NCI-H187 treated with DMSO at 0.1 percent for 48 hours (cell line): Measurements from ENCODE around the gene NR1H4.
"Not testable (repeated sequence)": the region's sequence is repeated elsewhere in the genome, so short reads cannot be mapped to it uniquely, and the experiment has no call there.

Source experiments
- DNase-seq: peaks from one replicate; lab custom pipeline; 2025; lab: John Stamatoyannopoulos, UW

NR1H4 gene

GRCh38 chr12:100515968-100516367, 42.3 kb downstream of the NR1H4 start:
- DNase-seq = no peak

- no peak for DNase-seq
Observed at GRCh38 chr12:100518376-100518775, 44.7 kb downstream of the NR1H4 start.

GRCh38 chr12:100520048-100520769, 46.5 kb downstream of the NR1H4 start:
- DNase-seq = no peak

- no peak for DNase-seq
Observed at GRCh38 chr12:100521958-100522357, 48.3 kb downstream of the NR1H4 start.

- no peak for DNase-seq
Observed at GRCh38 chr12:100528034-100528433, 54.4 kb downstream of the NR1H4 start.

- no peak for DNase-seq
Observed at GRCh38 chr12:100528471-100529127, 54.9 kb downstream of the NR1H4 start.

GRCh38 chr12:100529756-100530350, 56.2 kb downstream of the NR1H4 start:
- DNase-seq = no peak

- DNase-seq = no peak
Observed at GRCh38 chr12:100533376-100533775, 59.7 kb downstream of the NR1H4 start.

- no peak for DNase-seq
Observed at GRCh38 chr12:100534625-100535227, 61.1 kb downstream of the NR1H4 start.

- no peak for DNase-seq
Observed at GRCh38 chr12:100539202-100539601, 65.5 kb downstream of the NR1H4 start.

GRCh38 chr12:100544165-100544564, 70.5 kb downstream of the NR1H4 start:
- no peak for DNase-seq

GRCh38 chr12:100545092-100545491, 71.4 kb downstream of the NR1H4 start:
- no peak for DNase-seq

- DNase-seq = no peak
Observed at GRCh38 chr12:100553936-100554335, 80.3 kb downstream of the NR1H4 start.

GRCh38 chr12:100554608-100555077, 81.0 kb downstream of the NR1H4 start:
- DNase-seq = peak; percentile 35

GRCh38 chr12:100555722-100556121, 82.1 kb downstream of the NR1H4 start:
- DNase-seq = no peak

GRCh38 chr12:100557357-100557756, 83.7 kb downstream of the NR1H4 start:
- DNase-seq = no peak

- DNase-seq = not testable (repeated sequence)
Observed at GRCh38 chr12:100559261-100559660, 85.6 kb downstream of the NR1H4 start.

GRCh38 chr12:100564090-100564489, 90.4 kb downstream of the NR1H4 start:
- no peak for DNase-seq

GRCh38 chr12:100564905-100565467, 91.3 kb downstream of the NR1H4 start:
- no peak for DNase-seq

GRCh38 chr12:100565987-100566545, 92.4 kb downstream of the NR1H4 start:
- DNase-seq = no peak

- DNase-seq = no peak
Observed at GRCh38 chr12:100566887-100567637, 93.4 kb downstream of the NR1H4 start.
